ENCODE measurements around the gene ARHGEF11. TPM values are rescaled to one million over a fixed set of nuclear protein-coding genes. Genes with fewer than 3 reads are reported as not detected.

Gene ARHGEF11
- total RNA-seq, 2 experiments from 2014 or later: 1.4 to 1.8 TPM

DNA sequence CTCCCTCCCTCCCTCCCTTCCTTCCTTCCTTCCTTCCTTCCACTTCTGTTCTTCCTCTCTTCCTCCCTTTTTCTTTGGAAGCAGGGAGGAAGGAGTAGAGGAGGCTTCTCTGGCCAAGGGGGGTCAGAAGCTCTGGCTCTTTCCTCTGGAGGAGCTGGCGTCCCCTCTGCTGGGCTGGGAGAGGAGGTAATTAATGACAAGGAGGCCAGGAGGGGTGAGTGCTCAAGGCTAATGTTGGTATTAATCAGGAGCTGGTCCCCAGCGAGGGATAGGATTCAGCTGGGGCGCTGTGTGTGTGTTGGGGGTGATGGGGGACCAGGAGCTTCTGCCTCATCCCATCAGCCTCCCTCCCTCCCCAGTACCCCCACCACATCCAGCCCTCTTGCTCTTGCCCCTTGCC, 158.2 kb downstream of the ARHGEF11 start:
- ATAC-seq: no peak
- no peaks in the 10 kb centered on the region for H3K9me3 Mint-ChIP-seq
- peaks cover 3% of the 10 kb centered on the region for H3K4me1 Mint-ChIP-seq (ENCODE audit: low read depth)
- no peak overlapping the region for H3K4me3 Mint-ChIP-seq
- intact Hi-C loops (cut with micrococcal nuclease): no loop called here
- no peak overlapping the region for H3K27ac Mint-ChIP-seq
- CTCF ChIA-PET: interaction anchor here (1.0 to 7.3 kb wide), 5 partner anchors 13 to 162 kb away, joined by 3 to 144 read pairs (median 12); partner anchors contain the start of gene NTRK1
- DNase-seq: no peak
- peaks cover 39% of the 10 kb centered on the region for H3K27me3 Mint-ChIP-seq
- POLR2A ChIA-PET: no interaction called here
- TF ChIP-seq, protein P1, sequence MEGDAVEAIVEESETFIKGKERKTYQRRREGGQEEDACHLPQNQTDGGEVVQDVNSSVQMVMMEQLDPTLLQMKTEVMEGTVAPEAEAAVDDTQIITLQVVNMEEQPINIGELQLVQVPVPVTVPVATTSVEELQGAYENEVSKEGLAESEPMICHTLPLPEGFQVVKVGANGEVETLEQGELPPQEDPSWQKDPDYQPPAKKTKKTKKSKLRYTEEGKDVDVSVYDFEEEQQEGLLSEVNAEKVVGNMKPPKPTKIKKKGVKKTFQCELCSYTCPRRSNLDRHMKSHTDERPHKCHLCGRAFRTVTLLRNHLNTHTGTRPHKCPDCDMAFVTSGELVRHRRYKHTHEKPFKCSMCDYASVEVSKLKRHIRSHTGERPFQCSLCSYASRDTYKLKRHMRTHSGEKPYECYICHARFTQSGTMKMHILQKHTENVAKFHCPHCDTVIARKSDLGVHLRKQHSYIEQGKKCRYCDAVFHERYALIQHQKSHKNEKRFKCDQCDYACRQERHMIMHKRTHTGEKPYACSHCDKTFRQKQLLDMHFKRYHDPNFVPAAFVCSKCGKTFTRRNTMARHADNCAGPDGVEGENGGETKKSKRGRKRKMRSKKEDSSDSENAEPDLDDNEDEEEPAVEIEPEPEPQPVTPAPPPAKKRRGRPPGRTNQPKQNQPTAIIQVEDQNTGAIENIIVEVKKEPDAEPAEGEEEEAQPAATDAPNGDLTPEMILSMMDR (IDR thresholded peaks at IDR 0.05): no peak
- H3K36me3 Mint-ChIP-seq (ENCODE audit: low read depth): no peaks in the 10 kb centered on the region

DNA sequence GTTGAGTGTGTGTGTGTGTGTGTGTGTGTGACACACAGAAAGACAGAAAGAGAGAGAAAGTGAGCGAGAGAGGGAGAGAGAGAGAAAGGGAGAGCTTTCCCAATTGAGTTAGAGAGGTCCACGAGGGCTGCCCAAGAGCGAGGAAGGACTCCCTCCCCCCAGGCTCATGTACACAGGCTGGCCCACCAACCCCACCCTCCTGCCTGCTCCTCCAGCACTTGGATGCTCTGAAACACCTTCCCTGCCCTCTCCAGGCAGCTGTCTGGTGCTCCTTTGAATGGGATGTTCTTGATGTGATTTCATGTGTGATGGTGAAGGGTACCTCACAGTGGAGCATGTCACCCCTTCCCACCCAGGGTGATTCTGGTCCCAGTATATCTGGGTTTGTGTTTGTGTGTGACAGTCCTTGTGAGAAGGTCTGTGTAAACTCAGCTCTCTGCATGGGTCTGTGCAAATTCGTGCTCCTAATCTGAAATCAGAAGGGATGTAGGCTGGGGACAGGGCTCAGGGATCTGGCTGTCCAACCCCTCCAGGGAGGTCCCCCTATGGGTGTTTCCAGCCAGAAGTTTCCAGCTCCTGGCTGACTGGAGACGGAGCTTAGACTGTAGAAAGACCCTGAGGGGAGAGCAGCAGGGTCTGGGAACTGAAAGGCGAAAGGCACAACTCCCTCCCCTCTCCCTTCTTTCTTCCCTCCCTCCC, 158.8 kb downstream of the ARHGEF11 start:
- POLR2A ChIA-PET: no interaction called here

DNA sequence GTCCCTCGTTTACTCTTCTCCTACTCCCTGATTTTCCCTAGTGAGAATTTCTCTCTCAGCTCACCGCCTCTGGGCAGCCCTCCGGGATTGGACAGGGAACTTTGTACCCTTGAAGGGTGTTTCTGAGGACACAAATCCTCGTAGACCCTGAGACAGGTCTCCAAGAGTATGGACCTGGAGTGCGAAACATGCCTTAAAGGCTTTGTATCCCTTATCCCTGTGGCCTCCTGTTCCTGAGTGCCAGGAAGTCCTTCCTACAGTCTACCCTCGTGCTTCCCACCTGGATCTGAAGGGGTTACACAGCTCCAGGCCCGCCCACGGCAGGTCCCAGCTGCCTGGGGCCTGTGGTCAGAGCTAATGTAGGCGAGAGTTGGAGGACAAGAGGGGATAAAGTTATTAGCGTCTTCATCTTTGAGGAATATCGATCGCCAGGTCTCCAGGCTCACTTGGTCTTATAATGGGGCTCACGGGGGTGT, 159.6 kb downstream of the ARHGEF11 start:
- Mint-ChIP-seq H3K9me3 (no peaks in the 10 kb centered on the region), H3K27me3 (peaks cover 31% of the 10 kb centered on the region), H3K27ac (no peak overlapping the region), H3K36me3 (ENCODE audit: low read depth) (no peaks in the 10 kb centered on the region), H3K4me1 (ENCODE audit: low read depth) (peaks cover 3% of the 10 kb centered on the region), H3K4me3 (no peak overlapping the region)
- TF ChIP-seq, protein P1 (IDR thresholded peaks at IDR 0.05): no peak
- DNase-seq (no peak), ATAC-seq (no peak)
- POLR2A ChIA-PET: no interaction called here
- CTCF ChIA-PET: interaction anchor here (0.6 to 2.4 kb wide), 6 partner anchors 26 to 259 kb away, joined by 3 to 12 read pairs (median 4); partner anchors contain the start of gene NTRK1
- intact Hi-C loops (cut with micrococcal nuclease): no loop called here

More for the DNA sequence above, 158.8 kb downstream of the ARHGEF11 start:
- no peak overlapping the region for H3K27ac Mint-ChIP-seq
- no peaks in the 10 kb centered on the region for H3K36me3 Mint-ChIP-seq (ENCODE audit: low read depth)
- peaks cover 39% of the 10 kb centered on the region for H3K27me3 Mint-ChIP-seq
- CTCF ChIA-PET: interaction anchor here (0.6 to 7.3 kb wide), 6 partner anchors 26 to 260 kb away, joined by 3 to 144 read pairs (median 8); partner anchors contain the start of gene NTRK1
- no peak overlapping the region for H3K4me3 Mint-ChIP-seq
- peaks cover 3% of the 10 kb centered on the region for H3K4me1 Mint-ChIP-seq (ENCODE audit: low read depth)
- TF ChIP-seq, protein P1 (IDR thresholded peaks at IDR 0.05): no peak
- no peak for ATAC-seq
- H3K9me3 Mint-ChIP-seq: no peaks in the 10 kb centered on the region
- intact Hi-C loops (cut with micrococcal nuclease): no loop called here
- DNase-seq: no peak

DNA sequence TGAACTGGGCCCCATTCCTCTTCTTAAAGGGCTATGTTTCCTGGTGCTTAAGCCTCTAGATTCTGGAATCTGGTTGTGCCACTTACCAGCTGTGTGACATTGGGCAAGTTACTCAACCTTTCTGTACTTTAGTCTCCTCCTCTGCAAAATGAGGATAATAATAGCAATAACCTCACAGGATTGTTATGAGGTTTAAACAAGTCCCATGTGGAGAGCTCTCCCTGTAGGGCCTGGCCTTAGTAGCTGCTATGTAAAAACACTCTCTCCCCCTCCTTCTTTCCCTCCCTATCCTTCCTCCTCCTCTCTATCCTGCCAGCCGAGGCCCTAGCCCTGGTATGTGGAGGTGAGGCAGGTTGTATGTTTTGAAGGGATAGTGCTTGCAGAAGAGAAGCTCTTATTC, 160.2 kb downstream of the ARHGEF11 start:
- ChIA-PET POLR2A (no interaction called here), CTCF (interaction anchor here (1.1 to 2.4 kb wide), 4 partner anchors 25 to 196 kb away, joined by 4 to 12 read pairs (median 4); partner anchors contain the start of gene NTRK1)
- Mint-ChIP-seq H3K4me1 (ENCODE audit: low read depth) (peaks cover 3% of the 10 kb centered on the region), H3K27me3 (peaks cover 27% of the 10 kb centered on the region), H3K9me3 (no peaks in the 10 kb centered on the region), H3K36me3 (ENCODE audit: low read depth) (no peaks in the 10 kb centered on the region), H3K27ac (no peak overlapping the region), H3K4me3 (no peak overlapping the region)
- TF ChIP-seq, protein P1 (IDR thresholded peaks at IDR 0.05): no peak
- DNase-seq (no peak), ATAC-seq (no peak)
- intact Hi-C loops (cut with micrococcal nuclease): no loop called here

Small RNA genes within 50 kb of the gene (microRNA-seq; reads per million reads assigned to microRNA genes)
- gene MIR765 (ENCODE audit: borderline microRNAs expressed, borderline replicate concordance): not detected

Other genes with a start within 250 kb of the ARHGEF11 start
- gene SH2D2A, start 228.9 kb downstream of the ARHGEF11 start, total RNA-seq: 100 to 1,000 TPM; 297 to 315 TPM
- gene INSRR, start 186.6 kb downstream of the ARHGEF11 start, total RNA-seq: under 1 TPM; 0.47 to 0.54 TPM
- gene NTRK1, start 184.9 kb downstream of the ARHGEF11 start, total RNA-seq: 10 to 100 TPM; 23.5 to 25.9 TPM
- under 1 TPM in 1 of 2 experiments, not detected in 1; 0.07 TPM for gene PEAR1, start 152.0 kb downstream of the ARHGEF11 start, total RNA-seq
- not detected for gene LRRC71, start 125.1 kb downstream of the ARHGEF11 start, total RNA-seq
- gene ETV3L, start 54.1 kb upstream of the ARHGEF11 start, total RNA-seq: not detected
- gene ETV3, start 92.7 kb upstream of the ARHGEF11 start, total RNA-seq: 10 to 100 TPM; 47.7 to 47.9 TPM

Data from activated CD8-positive, alpha-beta T cell treated with anti-CD3 and anti-CD28 coated beads for 36 hours (primary cell).